Measurements from ENCODE around the gene GZMH.
"Not testable (repeated sequence)": the region's sequence is repeated elsewhere in the genome, so short reads cannot be mapped to it uniquely, and the experiment has no call there.

GRCh38 chr14:24648361-24648760 is 38.9 kb upstream of the GZMH start:
- not testable (repeated sequence) for TF ChIP-seq RCOR1 (IDR thresholded peaks at IDR 0.05; ENCODE audit: insufficient replicate concordance, low read length); CTCF (conservative IDR thresholded peaks at IDR 0.05; ENCODE audit: low read depth, low read length); POLR2A (IDR thresholded peaks at IDR 0.05; ENCODE audit: low read depth, low read length); MXI1 (IDR thresholded peaks at IDR 0.05; ENCODE audit: borderline replicate concordance, low read depth, low read length); NFE2L2 (IDR thresholded peaks at IDR 0.05; ENCODE audit: low read depth, low read length); USF2 (IDR thresholded peaks at IDR 0.05; ENCODE audit: low read depth, low read length); ELK1 (IDR thresholded peaks at IDR 0.05; ENCODE audit: borderline replicate concordance, low read depth, low read length); CEBPB (IDR thresholded peaks at IDR 0.05; ENCODE audit: low read depth, low read length); SMC3 (IDR thresholded peaks at IDR 0.05; ENCODE audit: low read depth, low read length); BHLHE40 (IDR thresholded peaks at IDR 0.05; ENCODE audit: low read depth, low read length); RAD21 (IDR thresholded peaks at IDR 0.05; ENCODE audit: low read length); MAZ (IDR thresholded peaks at IDR 0.05; ENCODE audit: borderline replicate concordance, low read depth, low read length)

All from IMR-90 (cell line).